K562 (cell line): ENCODE results near the gene CFD. TPM values are rescaled to one million over a fixed set of nuclear protein-coding genes. Genes with fewer than 3 reads are reported as not detected.

Experiments used
- ATAC-seq: fragments of 200-7000 bp; cut with Tn5 transposase; 3 replicates; pipeline ENCODE4 v1.9.1; 2020; ENCODE audit warnings: moderate library complexity
- BruUV-seq: library from RNA; stranded (reverse); fragments of 400-500 nt; replicated peaks from 2 replicates; lab custom pipeline; 2021; lab: Mats Ljungman, UMichigan
- CTCF ChIA-PET: fragments of 300-600 bp; formaldehyde crosslinking; extraction: SDS; loops from one replicate; lab custom pipeline; 2021; ENCODE audit warnings: low intra/inter-chr PET ratio; lab: Yijun Ruan, JAX
- POLR2A ChIA-PET: fragments of 300-600, 350-650 bp; sonication (Branson Sonifier 250); formaldehyde crosslinking; extraction: SDS; loops from one replicate; lab custom pipeline; 2021; ENCODE audit warnings: antibody characterized with exemption, inconsistent platforms; lab: Yijun Ruan, JAX
- DNase-seq, 4 experiments: peaks; one replicate each; pipeline versions ENCODE4 v3.0.0 to v3.0.0-alpha.2; 2011 to 2018; ENCODE audit warnings: low spot score in 3 of 4, mixed read lengths in 3 of 4; ENCODE audit errors: extremely low read depth in 1 of 4
- FAIRE-seq: peaks from 2 replicates; lab custom pipeline; 2011; peaks lifted over from hg19 to GRCh38; lab: Jason Lieb, UNC
- H2AFZ ChIP-seq: 2 replicates; pipeline ENCODE4 v1.6.0; 2011; ENCODE audit warnings: low read depth, low read length, control low read depth, inconsistent platforms
- H3K27ac ChIP-seq: fragments of 200-600 bp; 3 replicates; pipeline ENCODE4 v1.8.0; 2011; ENCODE audit warnings: low read depth, mild to moderate bottlenecking, control low read depth, inconsistent platforms, low read length, moderate library complexity, mixed read lengths; ENCODE audit errors: extremely low read depth
- H3K27me3 ChIP-seq, 2 experiments: fragments of 300-600 bp in 1 of 2; 2 replicates in 1 of 2; 3 replicates in 1 of 2; pipeline versions ENCODE4 v1.6.0 to v1.8.0; 2011; ENCODE audit warnings: inconsistent platforms in 2 of 2, low read length in 2 of 2, mild to moderate bottlenecking in 1 of 2, mixed read lengths in 1 of 2, moderate library complexity in 1 of 2; ENCODE audit not compliant: control insufficient read depth in 2 of 2, insufficient read depth in 2 of 2
- H3K36me3 ChIP-seq: fragments of 300-600 bp; 3 replicates; pipeline ENCODE4 v1.8.0; 2011; ENCODE audit warnings: mild to moderate bottlenecking, low read length, inconsistent platforms; ENCODE audit not compliant: control insufficient read depth, insufficient read depth
- H3K4me1 ChIP-seq, 2 experiments: fragments of 200-600 bp in 1 of 2; replicated peaks in 1 of 2; 2 replicates in 1 of 2; 3 replicates in 1 of 2; pipeline versions ENCODE4 v1.5.1 to v1.8.0; 2011; ENCODE audit warnings: inconsistent platforms in 2 of 2, low read length in 2 of 2, mild to moderate bottlenecking in 1 of 2, mixed read lengths in 1 of 2, moderate library complexity in 1 of 2; ENCODE audit not compliant: control insufficient read depth in 2 of 2, insufficient read depth in 2 of 2
- H3K4me2 ChIP-seq: 2 replicates; pipeline ENCODE4 v1.6.1; 2011; ENCODE audit warnings: low read length, control low read depth, inconsistent platforms, mixed read lengths; ENCODE audit not compliant: insufficient read depth
- H3K4me3 ChIP-seq: fragments of 200-600 bp; sonication (generic), shearing (Covaris generic); 2 replicates; pipeline ENCODE4 v1.5.1; 2016; ENCODE audit warnings: control low read depth, inconsistent platforms
- H3K79me2 ChIP-seq: fragments of 200-600 bp; 3 replicates; pipeline ENCODE4 v1.8.0; 2011; ENCODE audit warnings: low read length, inconsistent platforms; ENCODE audit not compliant: control insufficient read depth, insufficient read depth
- H3K9ac ChIP-seq, 2 experiments: 2 replicates each; pipeline versions ENCODE4 v1.6.0 to v1.6.1; 2011; ENCODE audit warnings: low read depth in 2 of 2, low read length in 2 of 2, control low read depth in 1 of 2, inconsistent platforms in 1 of 2, mild to moderate bottlenecking in 1 of 2, mixed read lengths in 1 of 2; ENCODE audit not compliant: insufficient read depth in 1 of 2
- H3K9me1 ChIP-seq: one replicate; pipeline ENCODE4 v1.6.0; 2011; ENCODE audit warnings: inconsistent platforms, mild to moderate bottlenecking, low read length, moderate library complexity; ENCODE audit not compliant: control insufficient read depth, insufficient read depth
- H3K9me3 ChIP-seq: replicated peaks from 2 replicates; pipeline ENCODE4 v1.5.1; 2011; ENCODE audit warnings: low read depth, low read length, inconsistent platforms; ENCODE audit not compliant: control insufficient read depth, insufficient read depth
- H4K20me1 ChIP-seq: replicated peaks from 2 replicates; pipeline ENCODE4 v1.6.1; 2011; ENCODE audit warnings: low read length, inconsistent platforms, mixed read lengths; ENCODE audit not compliant: control insufficient read depth, insufficient read depth
- BCOR ChIP-seq: fragments of 450-650 bp; IDR thresholded peaks from 2 replicates; pipeline ENCODE4 v1.6.1; 2016
- PURB ChIP-seq: sonication (generic); formaldehyde crosslinking; IDR thresholded peaks from 2 replicates; pipeline ENCODE4 v1.9.0; 2021; ENCODE audit warnings: low read depth, mild to moderate bottlenecking, missing genetic modification reagents
- ZFX ChIP-seq: sonication (generic); formaldehyde crosslinking; IDR thresholded peaks from 2 replicates; pipeline ENCODE4 v1.8.0; 2022; ENCODE audit warnings: mild to moderate bottlenecking, missing genetic modification reagents, moderate library complexity
- WGBS: fragments of 100-300 bp; shearing (Covaris generic); methylation state at CpG from one replicate; pipeline ENCODE4 v1.1.6; 2016; ENCODE audit warnings: low coverage, mixed read lengths; ENCODE audit not compliant: insufficient coverage; ENCODE audit errors: missing lambda C conversion rate; 5-methylcytosine and 5-hydroxymethylcytosine counted together
- in situ Hi-C: fragments of 300-500 bp; cut with MboI; formaldehyde crosslinking; loops from 4 replicates; pipeline ENCODE4 v1.15.0; 2018; ENCODE audit warnings: inconsistent platforms, mixed read lengths
- intact Hi-C: fragments of 100-400 bp; cut with micrococcal nuclease; formaldehyde crosslinking; loops from 2 replicates; pipeline ENCODE4 v1.14.2; 2022
- polyA plus RNA-seq, 8 experiments: library from polyadenylated mRNA; depleted of rRNA in 4 of 8; stranded (reverse) in 5 of 8; unstranded in 3 of 8; fragments of >200 nt; fragmentation: Nextera tagmentation in 2 of 8; fragmentation: Illumina TruSeq in 1 of 8; extraction: Ambion mirVana in 2 of 8; extraction: Trizol in 1 of 8; gene quantifications; 2 replicates each; pipeline versions ENCODE4 v1.2.1 to v1.2.3, GENCODE V29; 2011 to 2014; ENCODE audit warnings: inconsistent platforms in 1 of 8, missing spikeins in 1 of 8
- total RNA-seq, 7 experiments: library from RNA; depleted of rRNA in 6 of 7; stranded (reverse); fragments of >200 nt in 6 of 7; fragmentation: Illumina TruSeq in 2 of 7; extraction: Trizol in 2 of 7; gene quantifications; 2 replicates each; pipeline versions ENCODE4 v1.2.1 to v1.2.3, GENCODE V29; 2011 to 2021; ENCODE audit warnings: low replicate concordance in 1 of 7
- TF ChIP-seq, protein P1 (sequence below), 2 experiments: fragments of 450-650 bp; formaldehyde crosslinking in 1 of 2; IDR thresholded peaks; 2 replicates each; pipeline versions ENCODE4 v1.4.0 to v1.6.1; 2014 to 2020; ENCODE audit warnings: mild to moderate bottlenecking in 2 of 2, borderline replicate concordance in 1 of 2, low read depth in 1 of 2

CFD gene
- total and polyA plus RNA-seq, 9 of the 15 experiments (the other 6 are each of a cell fraction or from before 2014, with no cell fraction given), result 0.52 to 59.4 (median 7.6) TPM

DNA sequence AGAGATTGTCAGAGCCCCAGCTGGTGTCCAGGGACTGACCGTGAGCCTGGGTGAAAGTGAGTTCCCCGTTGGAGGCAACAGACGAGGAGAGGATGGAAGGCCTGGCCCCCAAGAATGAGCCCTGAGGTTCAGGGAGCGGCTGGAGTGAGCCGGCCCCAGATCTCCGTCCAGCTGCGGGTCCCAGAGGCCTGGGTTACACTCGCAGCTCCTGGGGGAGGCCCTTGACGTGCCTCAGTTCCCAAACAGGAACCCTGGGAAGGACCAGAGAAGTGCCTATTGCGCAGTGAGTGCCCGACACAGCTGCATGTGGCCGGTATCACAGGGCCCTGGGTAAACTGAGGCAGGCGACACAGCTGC, 8.5 kb upstream of the CFD start:
- CTCF ChIA-PET, result no interaction called here
- Histone ChIP-seq H3K4me3 (no peak overlapping the region), H3K79me2 (no peaks in the 10 kb centered on the region), H2AFZ (peak overlapping the region; percentile 67), H3K36me3 (no peaks in the 10 kb centered on the region), H3K9me3 (no peaks in the 10 kb centered on the region), H4K20me1 (no peaks in the 10 kb centered on the region), H3K27me3 (no peaks in the 10 kb centered on the region), H3K27ac (peak overlapping the region; percentile 5; the same call in 1 of the 3 replicates), H3K4me2 (no peak overlapping the region), H3K9me1 (no peaks in the 10 kb centered on the region), H3K4me1 (peaks cover 5 to 54% of the 10 kb centered on the region in 2 experiments; a peak in 3 of 5 replicates), H3K9ac (peak overlapping the region in 1 of 2 experiments; percentile 73; a peak in 1 of 4 replicates)
- FAIRE-seq (no peak), DNase-seq (no peak), ATAC-seq (no peak; the same call in 2 of the 3 replicates)
- TF ChIP-seq ZFX (CRISPR knock-in tag) (peak; percentile 40; the same call in 1 of the 2 replicates), PURB (CRISPR knock-in tag) (no peak), BCOR (peak; percentile 57; the same call in 1 of the 2 replicates)
- TF ChIP-seq, protein P1, sequence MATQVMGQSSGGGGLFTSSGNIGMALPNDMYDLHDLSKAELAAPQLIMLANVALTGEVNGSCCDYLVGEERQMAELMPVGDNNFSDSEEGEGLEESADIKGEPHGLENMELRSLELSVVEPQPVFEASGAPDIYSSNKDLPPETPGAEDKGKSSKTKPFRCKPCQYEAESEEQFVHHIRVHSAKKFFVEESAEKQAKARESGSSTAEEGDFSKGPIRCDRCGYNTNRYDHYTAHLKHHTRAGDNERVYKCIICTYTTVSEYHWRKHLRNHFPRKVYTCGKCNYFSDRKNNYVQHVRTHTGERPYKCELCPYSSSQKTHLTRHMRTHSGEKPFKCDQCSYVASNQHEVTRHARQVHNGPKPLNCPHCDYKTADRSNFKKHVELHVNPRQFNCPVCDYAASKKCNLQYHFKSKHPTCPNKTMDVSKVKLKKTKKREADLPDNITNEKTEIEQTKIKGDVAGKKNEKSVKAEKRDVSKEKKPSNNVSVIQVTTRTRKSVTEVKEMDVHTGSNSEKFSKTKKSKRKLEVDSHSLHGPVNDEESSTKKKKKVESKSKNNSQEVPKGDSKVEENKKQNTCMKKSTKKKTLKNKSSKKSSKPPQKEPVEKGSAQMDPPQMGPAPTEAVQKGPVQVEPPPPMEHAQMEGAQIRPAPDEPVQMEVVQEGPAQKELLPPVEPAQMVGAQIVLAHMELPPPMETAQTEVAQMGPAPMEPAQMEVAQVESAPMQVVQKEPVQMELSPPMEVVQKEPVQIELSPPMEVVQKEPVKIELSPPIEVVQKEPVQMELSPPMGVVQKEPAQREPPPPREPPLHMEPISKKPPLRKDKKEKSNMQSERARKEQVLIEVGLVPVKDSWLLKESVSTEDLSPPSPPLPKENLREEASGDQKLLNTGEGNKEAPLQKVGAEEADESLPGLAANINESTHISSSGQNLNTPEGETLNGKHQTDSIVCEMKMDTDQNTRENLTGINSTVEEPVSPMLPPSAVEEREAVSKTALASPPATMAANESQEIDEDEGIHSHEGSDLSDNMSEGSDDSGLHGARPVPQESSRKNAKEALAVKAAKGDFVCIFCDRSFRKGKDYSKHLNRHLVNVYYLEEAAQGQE (IDR thresholded peaks at IDR 0.05; ENCODE audit: borderline replicate concordance), result 0 out of 2 replicates have a peak, but pooled peaks have one; percentile 4
- TF ChIP-seq, protein P1 (CRISPR knock-in tag; IDR thresholded peaks at IDR 0.05; ENCODE audit: low read depth), result no peak
- BruUV-seq, result no TSS peak
- intact Hi-C loops, result no loop called here
- in situ Hi-C loops, result no loop called here
- POLR2A ChIA-PET, result no interaction called here
- 36% methylated on average over 11 of the region's 13 CpGs for WGBS
